Measurements from ENCODE around the gene LRRC73. TPM values are rescaled to one million over a fixed set of nuclear protein-coding genes. Genes with fewer than 3 reads are reported as not detected.
A peak's percentile ranks its signal among the peaks of the same experiment; 100 is the strongest.

LRRC73 gene
- total and polyA plus RNA-seq, 2 of the 8 experiments (the other 6 are each of a cell fraction or from before 2014, with no cell fraction given): 0.24 to 0.26 TPM

DNA sequence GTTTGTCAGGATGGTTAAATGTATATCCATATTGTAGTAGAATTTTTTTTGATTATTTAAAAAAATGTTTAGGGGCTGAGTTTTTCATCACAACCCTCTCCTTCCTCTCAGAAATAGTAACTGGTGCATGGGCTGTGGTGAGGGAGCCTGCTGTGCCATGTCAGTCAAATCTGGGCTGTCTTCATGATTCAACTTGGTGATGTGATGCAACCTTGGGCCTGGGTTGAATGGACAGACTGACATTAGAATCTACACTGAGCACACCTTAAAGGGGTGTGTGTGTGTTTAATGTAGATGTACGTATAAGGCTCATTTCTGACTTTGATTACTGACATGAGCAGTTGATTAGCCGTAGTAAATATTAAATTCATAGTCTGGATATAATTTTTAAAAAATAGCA lies 29.1 kb downstream of the LRRC73 start:
- CTCF ChIA-PET (ENCODE audit: partially characterized antibody): interaction anchor here (31.7 to 32.9 kb wide), 2 partner anchors 20 to 25 kb away, joined by 495 to 536 read pairs; partner anchors contain the start of genes DLK2 and LRRC73
- peak overlapping the region in 1 of 2 experiments; percentile 35; a peak in 1 of 4 replicates for H3K4me2 ChIP-seq (ENCODE audit: insufficient read depth in 1 of 2, low read depth in 2 of 2, low read length in 2 of 2)
- H2BK5ac ChIP-seq (ENCODE audit: low read depth, low read length): peak overlapping the region; percentile 61; the same call in 1 of the 2 replicates

More for the DNA sequence above, 29.1 kb downstream of the LRRC73 start:
- H3K9me3 ChIP-seq (ENCODE audit: insufficient read depth in 2 of 2, low read depth in 1 of 2, low read length in 1 of 2): no peaks in the 10 kb centered on the region
- no peak overlapping the region for H3K14ac ChIP-seq (ENCODE audit: insufficient read length)
- H3K4me1 ChIP-seq (replicated peaks in 1 of 4; ENCODE audit: control insufficient read depth in 3 of 4, insufficient read depth in 4 of 4, low read length in 3 of 4): peaks cover 5 to 18% (median 13%) of the 10 kb centered on the region in 4 experiments; a peak in 6 of 7 replicates
- peaks cover 17% of the 10 kb centered on the region for H3K79me1 ChIP-seq (ENCODE audit: low read depth, low read length)
- H3K27me3 ChIP-seq (replicated peaks in 1 of 4; ENCODE audit: control insufficient read depth in 3 of 4, extremely low read depth in 1 of 4, insufficient read depth in 3 of 4, low read length in 3 of 4): no peaks in the 10 kb centered on the region
- H3K23me2 ChIP-seq (ENCODE audit: low read depth, low read length): peaks cover 4% of the 10 kb centered on the region; the same call in 1 of the 2 replicates
- H4K91ac ChIP-seq (replicated peaks; ENCODE audit: insufficient read length, low read length): no peak overlapping the region
- H2BK20ac ChIP-seq (ENCODE audit: low read length): no peak overlapping the region
- H2AK5ac ChIP-seq (ENCODE audit: low read depth, low read length): no peak overlapping the region
- H2BK15ac ChIP-seq (ENCODE audit: low read length): no peak overlapping the region
- TF ChIP-seq CHD2 (IDR thresholded peaks at IDR 0.05; ENCODE audit: low read length) (no peak), CEBPB (IDR thresholded peaks at IDR 0.05; ENCODE audit: low read depth, low read length) (peak; percentile 69)
- H3K4ac ChIP-seq (replicated peaks; ENCODE audit: insufficient read length, low read depth, low read length): peak overlapping the region; percentile 70
- no peak overlapping the region for H2BK120ac ChIP-seq (replicated peaks; ENCODE audit: low read depth, low read length)
- no peak overlapping the region for H2BK12ac ChIP-seq (ENCODE audit: low read depth, low read length)
- H3K4me3 ChIP-seq (ENCODE audit: extremely low read depth in 1 of 4, insufficient read depth in 2 of 4, low read depth in 3 of 4, low read length in 4 of 4): no peak overlapping the region
- peaks cover 17 to 68% of the 10 kb centered on the region in 2 experiments for H3K79me2 ChIP-seq (ENCODE audit: control insufficient read depth in 1 of 2, insufficient read depth in 2 of 2, low read length in 2 of 2)
- H3K56ac ChIP-seq (replicated peaks; ENCODE audit: insufficient read length, low read depth, low read length): no peak overlapping the region
- H3K18ac ChIP-seq (ENCODE audit: extremely low read depth, low read length): 0 out of 2 replicates have a peak overlapping the region, but pooled peaks have one; percentile 9
- no peak overlapping the region for H3K23ac ChIP-seq (ENCODE audit: insufficient read length)
- H3K27ac ChIP-seq (ENCODE audit: low read depth, low read length): no peak overlapping the region
- 0 out of 8 replicates have a peak, but pooled peaks cover 0 to 3% (median 0%) of the 10 kb centered on the region in 4 experiments for H3K36me3 ChIP-seq (ENCODE audit: control insufficient read depth in 2 of 4, insufficient read depth in 4 of 4, low read length in 3 of 4)
- DNase-seq (ENCODE audit: low read depth in 1 of 2, low spot score in 2 of 2): no peak
- POLR2A ChIA-PET (ENCODE audit: partially characterized antibody): interaction anchor here (1.0 to 2.3 kb wide), 6 partner anchors 8 to 46 kb away, joined by 3 to 19 read pairs (median 6); no protein-coding TSS in a partner anchor
- WGBS, 2 experiments (ENCODE audit: extremely low coverage in 1 of 2, insufficient coverage in 1 of 2, insufficient read length in 1 of 2, insufficient replicate concordance in 2 of 2, low coverage in 1 of 2, low lambda C conversion rate in 2 of 2, missing lambda C conversion rate in 1 of 2): 81% methylated on average over 2 of the region's 2 CpGs; no CpG with 5 or more reads in 1 of the 2 experiments
- H4K20me1 ChIP-seq (replicated peaks in 1 of 2; ENCODE audit: control insufficient read depth in 1 of 2, insufficient read depth in 2 of 2, low read length in 2 of 2): peaks cover 4 to 5% of the 10 kb centered on the region in 2 experiments
- no peak overlapping the region for H2AFZ ChIP-seq (ENCODE audit: low read length)
- FAIRE-seq: no peak
- no peak overlapping the region for H4K8ac ChIP-seq (ENCODE audit: extremely low read depth, insufficient read depth, low read length)
- H3K9ac ChIP-seq (replicated peaks in 1 of 4; ENCODE audit: extremely low read depth in 1 of 4, low read depth in 3 of 4, low read length in 3 of 4): peak overlapping the region in 1 of 4 experiments; percentile 1; a peak in 1 of 7 replicates
- no peak overlapping the region for H4K5ac ChIP-seq (ENCODE audit: insufficient read length, low read depth, low read length)
